H1 (cell line): Measurements from ENCODE around the gene DPF3. TPM values are rescaled to one million over a fixed set of nuclear protein-coding genes. Genes with fewer than 3 reads are reported as not detected.

Source experiments
- CTCF ChIA-PET: fragments of 300-600 bp; sonication (Branson Sonifier 250); formaldehyde crosslinking; loops from one replicate; lab custom pipeline; 2021; ENCODE audit not compliant: partially characterized antibody; lab: Charles Lee
- POLR2A ChIA-PET: fragments of 300-600 bp; sonication (Branson Sonifier 250); formaldehyde crosslinking; loops from one replicate; lab custom pipeline; 2021; ENCODE audit warnings: inconsistent platforms; ENCODE audit not compliant: partially characterized antibody; lab: Charles Lee
- DNase-seq, 2 experiments: peaks; one replicate each; pipeline versions ENCODE4 v3.0.0 to v3.0.0-alpha.2; 2010 to 2022; ENCODE audit warnings: low spot score in 2 of 2, low read depth in 1 of 2, mixed read lengths in 1 of 2
- FAIRE-seq: peaks from 2 replicates; lab custom pipeline; 2011; peaks lifted over from hg19 to GRCh38; lab: Jason Lieb, UNC
- H2AFZ ChIP-seq: 2 replicates; pipeline ENCODE4 v1.8.1; 2012; ENCODE audit warnings: low read length, inconsistent platforms
- H2AK5ac ChIP-seq: 2 replicates; pipeline ENCODE4 v1.6.1; 2013; ENCODE audit warnings: low read depth, low read length
- H2BK120ac ChIP-seq: replicated peaks from 2 replicates; pipeline ENCODE3; 2013; ENCODE audit warnings: low read depth, low read length, inconsistent platforms
- H2BK12ac ChIP-seq: 2 replicates; pipeline ENCODE4 v1.6.1; 2013; ENCODE audit warnings: low read depth, low read length
- H2BK15ac ChIP-seq: 2 replicates; pipeline ENCODE4 v1.6.1; 2013; ENCODE audit warnings: low read length
- H2BK20ac ChIP-seq: 2 replicates; pipeline ENCODE4 v1.6.1; 2013; ENCODE audit warnings: low read length
- H2BK5ac ChIP-seq: 2 replicates; pipeline ENCODE4 v1.6.1; 2013; ENCODE audit warnings: low read depth, low read length
- H3K14ac ChIP-seq: 2 replicates; pipeline ENCODE4 v1.6.1; 2013; ENCODE audit warnings: inconsistent platforms; ENCODE audit not compliant: insufficient read length
- H3K18ac ChIP-seq: 2 replicates; pipeline ENCODE4 v1.6.1; 2013; ENCODE audit warnings: low read length; ENCODE audit errors: extremely low read depth
- H3K23ac ChIP-seq: 2 replicates; pipeline ENCODE4 v1.6.1; 2013; ENCODE audit warnings: inconsistent platforms; ENCODE audit not compliant: insufficient read length
- H3K23me2 ChIP-seq: 2 replicates; pipeline ENCODE4 v1.6.1; 2013; ENCODE audit warnings: low read depth, low read length
- H3K27ac ChIP-seq: 2 replicates; pipeline ENCODE4 v1.6.1; 2011; ENCODE audit warnings: low read depth, low read length, inconsistent platforms
- H3K27me3 ChIP-seq, 4 experiments: replicated peaks in 1 of 4; 1 replicate in 1 of 4; 2 replicates in 3 of 4; pipeline versions ENCODE4 v1.6.1 to v1.8.1; 2011 to 2013; ENCODE audit warnings: low read length in 3 of 4, mild to moderate bottlenecking in 3 of 4, inconsistent platforms in 2 of 4, mixed read lengths in 2 of 4, moderate library complexity in 1 of 4; ENCODE audit not compliant: control insufficient read depth in 3 of 4, insufficient read depth in 3 of 4; ENCODE audit errors: extremely low read depth in 1 of 4
- H3K36me3 ChIP-seq, 4 experiments: 2 replicates each; pipeline versions ENCODE4 v1.6.1 to v1.8.1; 2011 to 2013; ENCODE audit warnings: mild to moderate bottlenecking in 4 of 4, low read length in 3 of 4, moderate library complexity in 2 of 4, control low read depth in 1 of 4, inconsistent platforms in 1 of 4; ENCODE audit not compliant: insufficient read depth in 4 of 4, control insufficient read depth in 2 of 4
- H3K4ac ChIP-seq: replicated peaks from 2 replicates; pipeline ENCODE3; 2013; ENCODE audit warnings: low read length, low read depth, mixed read lengths, inconsistent platforms; ENCODE audit not compliant: insufficient read length
- H3K4me1 ChIP-seq, 4 experiments: replicated peaks in 1 of 4; 1 replicate in 1 of 4; 2 replicates in 3 of 4; pipeline versions ENCODE4 v1.6.1 to v1.8.1; 2011 to 2013; ENCODE audit warnings: low read length in 3 of 4, inconsistent platforms in 2 of 4, mixed read lengths in 1 of 4; ENCODE audit not compliant: insufficient read depth in 4 of 4, control insufficient read depth in 3 of 4
- H3K4me2 ChIP-seq, 2 experiments: 2 replicates each; pipeline versions ENCODE4 v1.6.1 to v1.8.1; 2011 to 2013; ENCODE audit warnings: low read depth in 2 of 2, low read length in 2 of 2, control low read depth in 1 of 2, inconsistent platforms in 1 of 2, mild to moderate bottlenecking in 1 of 2; ENCODE audit not compliant: insufficient read depth in 1 of 2
- H3K4me3 ChIP-seq, 4 experiments: fragments of 200-600, 300-600 bp in 1 of 4; sonication (generic), shearing (Covaris generic), sonication (Bioruptor Twin) in 1 of 4; 2 replicates each; pipeline versions ENCODE4 v1.5.1 to v1.8.1; 2011 to 2016; ENCODE audit warnings: low read length in 4 of 4, low read depth in 3 of 4, control low read depth in 2 of 4, inconsistent platforms in 2 of 4, mild to moderate bottlenecking in 2 of 4, mixed read lengths in 1 of 4, moderate library complexity in 1 of 4; ENCODE audit not compliant: insufficient read depth in 2 of 4; ENCODE audit errors: extremely low read depth in 1 of 4
- H3K56ac ChIP-seq: replicated peaks from 2 replicates; pipeline ENCODE3; 2013; ENCODE audit warnings: low read depth, mild to moderate bottlenecking, mixed read lengths, low read length, inconsistent platforms; ENCODE audit not compliant: insufficient read length
- H3K79me1 ChIP-seq: 2 replicates; pipeline ENCODE4 v1.6.1; 2013; ENCODE audit warnings: low read depth, low read length, control low read depth
- H3K79me2 ChIP-seq, 2 experiments: 2 replicates each; pipeline versions ENCODE4 v1.6.1 to v1.8.1; 2012 to 2013; ENCODE audit warnings: low read length in 2 of 2, mild to moderate bottlenecking in 2 of 2, inconsistent platforms in 1 of 2; ENCODE audit not compliant: insufficient read depth in 2 of 2, control insufficient read depth in 1 of 2
- H3K9ac ChIP-seq, 4 experiments: replicated peaks in 1 of 4; 1 replicate in 1 of 4; 2 replicates in 3 of 4; pipeline versions ENCODE4 v1.6.1 to v1.8.1; 2011 to 2013; ENCODE audit warnings: low read depth in 3 of 4, low read length in 3 of 4, control low read depth in 2 of 4, mild to moderate bottlenecking in 2 of 4, moderate library complexity in 2 of 4, inconsistent platforms in 1 of 4; ENCODE audit errors: extremely low read depth in 1 of 4
- H3K9me3 ChIP-seq, 2 experiments: 2 replicates each; pipeline versions ENCODE4 v1.6.1 to v1.8.1; 2012 to 2013; ENCODE audit warnings: mild to moderate bottlenecking in 2 of 2, moderate library complexity in 2 of 2, control low read depth in 1 of 2, inconsistent platforms in 1 of 2, low read depth in 1 of 2, low read length in 1 of 2, mixed read lengths in 1 of 2; ENCODE audit not compliant: insufficient read depth in 2 of 2
- H4K20me1 ChIP-seq, 2 experiments: replicated peaks in 1 of 2; 2 replicates each; pipeline versions ENCODE3 to v1.8.1; 2011 to 2013; ENCODE audit warnings: inconsistent platforms in 2 of 2, low read length in 2 of 2, mild to moderate bottlenecking in 1 of 2; ENCODE audit not compliant: insufficient read depth in 2 of 2, control insufficient read depth in 1 of 2
- H4K5ac ChIP-seq: 2 replicates; pipeline ENCODE4 v1.6.1; 2013; ENCODE audit warnings: low read length, low read depth, mixed read lengths, inconsistent platforms; ENCODE audit not compliant: insufficient read length
- H4K8ac ChIP-seq: 2 replicates; pipeline ENCODE4 v1.8.0; 2013; ENCODE audit warnings: mild to moderate bottlenecking, moderate library complexity, low read length, inconsistent platforms; ENCODE audit not compliant: insufficient read depth; ENCODE audit errors: extremely low read depth
- H4K91ac ChIP-seq: replicated peaks from 2 replicates; pipeline ENCODE3; 2013; ENCODE audit warnings: low read length, mixed read lengths, inconsistent platforms; ENCODE audit not compliant: insufficient read length
- BACH1 ChIP-seq: IDR thresholded peaks from 2 replicates; pipeline ENCODE4 v1.6.1; 2012; ENCODE audit warnings: low read length, improper control_type of control experiment
- CHD1 ChIP-seq: IDR thresholded peaks from 2 replicates; pipeline ENCODE4 v1.6.1; 2012; ENCODE audit warnings: low read depth, low read length, improper control_type of control experiment
- CTBP2 ChIP-seq: IDR thresholded peaks from 2 replicates; pipeline ENCODE4 v1.7.0; 2011; ENCODE audit warnings: borderline replicate concordance, mild to moderate bottlenecking, moderate library complexity, mixed read lengths, low read length; ENCODE audit not compliant: insufficient read depth, insufficient read length
- EP300 ChIP-seq, 2 experiments: IDR thresholded peaks; 1 replicate in 1 of 2; 2 replicates in 1 of 2; pipeline ENCODE4 v1.6.1; 2011 to 2012; ENCODE audit warnings: low read depth in 2 of 2, low read length in 2 of 2, mild to moderate bottlenecking in 2 of 2, borderline replicate concordance in 1 of 2, inconsistent platforms in 1 of 2, moderate library complexity in 1 of 2
- GTF2F1 ChIP-seq: IDR thresholded peaks from 2 replicates; pipeline ENCODE4 v1.6.1; 2012; ENCODE audit warnings: low read depth, low read length, improper control_type of control experiment, borderline replicate concordance
- HDAC6 ChIP-seq: IDR thresholded peaks from one replicate; pipeline ENCODE4 v1.7.1; 2012; ENCODE audit warnings: low read depth, mild to moderate bottlenecking, inconsistent platforms, low read length, moderate library complexity
- JUND ChIP-seq: IDR thresholded peaks from 2 replicates; pipeline ENCODE4 v1.6.1; 2011; ENCODE audit warnings: mild to moderate bottlenecking, improper control_type of control experiment, low read length
- TBP ChIP-seq: IDR thresholded peaks from 2 replicates; pipeline ENCODE4 v1.6.1; 2011; ENCODE audit warnings: low read depth, low read length, improper control_type of control experiment
- WGBS, 2 experiments: shearing (Covaris generic) in 1 of 2; methylation state at CpG; one replicate each; pipeline versions ENCODE4 v1.1.6 to v1.1.7; 2013 to 2015; ENCODE audit warnings: low lambda C conversion rate in 2 of 2, mixed read lengths in 2 of 2, inconsistent platforms in 1 of 2, low coverage in 1 of 2, missing lambda C conversion rate in 1 of 2; ENCODE audit not compliant: insufficient replicate concordance in 2 of 2, insufficient coverage in 1 of 2, insufficient read length in 1 of 2; ENCODE audit errors: extremely low coverage in 1 of 2, missing lambda C conversion rate in 1 of 2; 5-methylcytosine and 5-hydroxymethylcytosine counted together
- polyA plus RNA-seq, 7 experiments: library from polyadenylated mRNA; depleted of rRNA in 3 of 7; stranded (reverse) in 5 of 7; unstranded in 2 of 7; fragments of >200 nt in 5 of 7; fragments of 200-250 nt in 2 of 7; gene quantifications; 1 replicate in 5 of 7; 2 replicates in 1 of 7; 4 replicates in 1 of 7; pipeline versions ENCODE4 v1.2.1 to v1.2.3, GENCODE V29; 2011 to 2013; ENCODE audit warnings: missing spikeins in 2 of 7, mixed read lengths in 2 of 7
- total RNA-seq: library from RNA; stranded (reverse); fragmentation: NEBNext Ultra II Directional; extraction: Animal tissue kit (Norgen Biotek cat#: 25700); gene quantifications from 2 replicates; pipeline ENCODE4 v1.2.1, GENCODE V29; 2021
- TF ChIP-seq, protein P1 (sequence below): IDR thresholded peaks from 2 replicates; pipeline ENCODE4 v1.6.1; 2011; ENCODE audit warnings: low read length, improper control_type of control experiment

Gene DPF3
- total and polyA plus RNA-seq, 2 of the 8 experiments (the other 6 are each of a cell fraction or from before 2014, with no cell fraction given), result 0.19 TPM; not detected in 1

GRCh38 chr14:72619881-72620280, 274.0 kb downstream of the DPF3 start:
- Histone ChIP-seq H3K9me3 (peaks cover 0 to 6% of the 10 kb centered on the region in 2 experiments; a peak in 1 of 4 replicates), H3K27me3 (no peaks in the 10 kb centered on the region; a peak in 2 of 7 replicates), H4K5ac (no peak overlapping the region), H3K4ac (no peak overlapping the region), H2BK15ac (no peak overlapping the region), H3K27ac (no peak overlapping the region), H2BK20ac (no peak overlapping the region), H3K4me1 (peaks cover 3 to 8% (median 4%) of the 10 kb centered on the region in 4 experiments), H3K23me2 (no peaks in the 10 kb centered on the region; the same call in 1 of the 2 replicates), H3K56ac (no peak overlapping the region), H3K79me1 (no peaks in the 10 kb centered on the region), H2BK120ac (no peak overlapping the region), H3K18ac (no peak overlapping the region), H2BK12ac (no peak overlapping the region), H2BK5ac (no peak overlapping the region), H4K91ac (no peak overlapping the region), H4K8ac (no peak overlapping the region), H2AK5ac (no peak overlapping the region), H3K23ac (no peak overlapping the region), H3K4me2 (no peak overlapping the region), H4K20me1 (no peaks in the 10 kb centered on the region), H3K14ac (no peak overlapping the region), H3K9ac (no peak overlapping the region), H3K36me3 (no peaks in the 10 kb centered on the region), H3K4me3 (no peak overlapping the region), H2AFZ (no peak overlapping the region), H3K79me2 (no peaks in the 10 kb centered on the region)
- FAIRE-seq (no peak), DNase-seq (peak in 1 of 2 experiments; percentile 14)
- POLR2A ChIA-PET, result no interaction called here
- CTCF ChIA-PET, result interaction anchor here (0.7 to 2.9 kb wide), 3 partner anchors 69 to 117 kb away, joined by 3 to 8 read pairs (median 3); no protein-coding TSS in a partner anchor
- 90% methylated on average over 10 of the region's 10 CpGs; no CpG with 5 or more reads in 1 of the 2 experiments for WGBS, 2 experiments
- TF ChIP-seq JUND (no peak), HDAC6 (no peak), CHD1 (no peak), TBP (no peak), EP300 (IDR thresholded peaks at IDR 0.05; ENCODE audit: borderline replicate concordance in 1 of 2, low read depth in 2 of 2, low read length in 2 of 2) (no peak), BACH1 (no peak), GTF2F1 (no peak), CTBP2 (no peak)
- TF ChIP-seq, protein P1, sequence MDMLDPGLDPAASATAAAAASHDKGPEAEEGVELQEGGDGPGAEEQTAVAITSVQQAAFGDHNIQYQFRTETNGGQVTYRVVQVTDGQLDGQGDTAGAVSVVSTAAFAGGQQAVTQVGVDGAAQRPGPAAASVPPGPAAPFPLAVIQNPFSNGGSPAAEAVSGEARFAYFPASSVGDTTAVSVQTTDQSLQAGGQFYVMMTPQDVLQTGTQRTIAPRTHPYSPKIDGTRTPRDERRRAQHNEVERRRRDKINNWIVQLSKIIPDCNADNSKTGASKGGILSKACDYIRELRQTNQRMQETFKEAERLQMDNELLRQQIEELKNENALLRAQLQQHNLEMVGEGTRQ, result no peak
